Neural crest cell (in vitro differentiated cells): Measurements from ENCODE around the gene CHST11. TPM values are rescaled to one million over a fixed set of nuclear protein-coding genes. Genes with fewer than 3 reads are reported as not detected.

Experiments used
- DNase-seq: peaks from one replicate; pipeline ENCODE4 v3.0.0; 2021; ENCODE audit warnings: low read depth, mixed read lengths, low spot score
- H3K27ac Mint-ChIP-seq: one replicate; pipeline ENCODE4 v1.8.0; 2021; ENCODE audit warnings: mild to moderate bottlenecking, mixed read lengths; ENCODE audit not compliant: unreplicated experiment
- H3K27me3 Mint-ChIP-seq: 2 replicates; pipeline ENCODE4 v1.8.0; 2021; ENCODE audit warnings: low read depth, mild to moderate bottlenecking, mixed read lengths
- H3K36me3 Mint-ChIP-seq: 2 replicates; pipeline ENCODE4 v1.8.0; 2021; ENCODE audit warnings: low read depth, mild to moderate bottlenecking, mixed read lengths
- H3K4me1 Mint-ChIP-seq: 2 replicates; pipeline ENCODE4 v1.8.0; 2021; ENCODE audit warnings: mixed read lengths
- H3K4me3 Mint-ChIP-seq: one replicate; pipeline ENCODE4 v1.8.0; 2021; ENCODE audit warnings: mild to moderate bottlenecking, mixed read lengths
- H3K9me3 Mint-ChIP-seq: 2 replicates; pipeline ENCODE4 v1.8.0; 2021; ENCODE audit warnings: mixed read lengths
- total RNA-seq: library from RNA; stranded (reverse); gene quantifications from 2 replicates; pipeline ENCODE4 v1.2.1, GENCODE V29; 2021
- TF ChIP-seq, protein P1 (sequence below): fragments of 200-600 bp; sonication (generic); conservative IDR thresholded peaks from 2 replicates; pipeline ENCODE4 v1.5.0; 2021; ENCODE audit warnings: antibody characterized with exemption, mild to moderate bottlenecking

CHST11 gene
- total RNA-seq, 1 donor from 2014 or later = 10.0 TPM

DNA sequence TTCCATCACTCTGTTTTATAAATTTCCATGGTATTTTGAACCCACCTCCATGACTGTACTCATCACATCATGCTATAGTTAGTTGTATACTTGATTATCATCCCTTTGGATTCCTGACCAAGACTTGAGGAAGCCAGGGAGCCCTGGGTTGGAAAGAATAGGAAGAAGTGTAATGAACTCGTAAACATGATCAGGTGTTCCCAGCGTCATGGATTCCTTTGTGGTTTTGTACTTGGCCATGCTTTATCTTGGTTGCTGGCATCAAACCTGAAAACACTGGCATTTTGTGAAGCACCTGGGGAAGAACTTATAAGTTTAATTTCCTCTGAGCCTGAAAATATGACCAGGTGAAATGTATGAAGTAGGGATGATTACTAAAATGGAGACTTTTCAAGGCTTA lies 76.4 kb downstream of the CHST11 start:
- Mint-ChIP-seq H3K27me3 (no peaks in the 10 kb centered on the region), H3K9me3 (peaks cover 6% of the 10 kb centered on the region), H3K27ac (no peak overlapping the region), H3K4me3 (no peak overlapping the region), H3K36me3 (no peaks in the 10 kb centered on the region), H3K4me1 (peaks cover 8% of the 10 kb centered on the region)
- TF ChIP-seq, protein P1, sequence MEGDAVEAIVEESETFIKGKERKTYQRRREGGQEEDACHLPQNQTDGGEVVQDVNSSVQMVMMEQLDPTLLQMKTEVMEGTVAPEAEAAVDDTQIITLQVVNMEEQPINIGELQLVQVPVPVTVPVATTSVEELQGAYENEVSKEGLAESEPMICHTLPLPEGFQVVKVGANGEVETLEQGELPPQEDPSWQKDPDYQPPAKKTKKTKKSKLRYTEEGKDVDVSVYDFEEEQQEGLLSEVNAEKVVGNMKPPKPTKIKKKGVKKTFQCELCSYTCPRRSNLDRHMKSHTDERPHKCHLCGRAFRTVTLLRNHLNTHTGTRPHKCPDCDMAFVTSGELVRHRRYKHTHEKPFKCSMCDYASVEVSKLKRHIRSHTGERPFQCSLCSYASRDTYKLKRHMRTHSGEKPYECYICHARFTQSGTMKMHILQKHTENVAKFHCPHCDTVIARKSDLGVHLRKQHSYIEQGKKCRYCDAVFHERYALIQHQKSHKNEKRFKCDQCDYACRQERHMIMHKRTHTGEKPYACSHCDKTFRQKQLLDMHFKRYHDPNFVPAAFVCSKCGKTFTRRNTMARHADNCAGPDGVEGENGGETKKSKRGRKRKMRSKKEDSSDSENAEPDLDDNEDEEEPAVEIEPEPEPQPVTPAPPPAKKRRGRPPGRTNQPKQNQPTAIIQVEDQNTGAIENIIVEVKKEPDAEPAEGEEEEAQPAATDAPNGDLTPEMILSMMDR = no peak
- no peak for DNase-seq

DNA sequence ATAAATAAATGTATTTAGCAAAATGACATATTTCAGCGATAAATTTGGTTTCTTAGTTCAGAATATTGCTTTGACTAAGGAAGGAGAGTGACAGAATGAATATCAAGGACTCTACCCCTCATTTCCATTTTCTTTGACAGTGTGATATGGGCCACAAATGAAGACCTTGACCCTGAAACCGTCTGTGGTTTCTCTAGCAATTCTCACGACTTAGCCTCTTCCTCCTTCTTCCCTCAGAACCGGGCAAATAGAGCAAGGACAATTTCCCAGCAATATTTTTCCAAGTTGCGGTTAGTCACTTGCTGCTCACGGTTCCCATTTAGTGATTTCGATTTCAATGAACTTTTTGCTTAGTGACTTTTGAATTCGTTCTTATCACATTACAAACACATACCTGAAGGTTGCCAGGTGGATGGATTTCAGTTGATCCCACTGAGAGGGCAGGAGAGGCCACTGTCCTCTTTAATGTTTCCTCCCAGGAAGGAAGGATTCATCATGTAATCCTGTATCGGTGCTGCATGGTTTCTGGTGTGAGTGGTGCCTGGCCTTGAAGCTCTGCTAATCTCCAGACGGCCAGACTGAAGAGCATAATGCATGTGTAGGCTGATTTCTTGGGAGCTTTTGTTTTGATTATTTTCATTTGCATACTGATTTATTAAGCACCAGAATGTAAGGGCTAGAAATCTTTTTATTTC lies 77.6 kb downstream of the CHST11 start:
- H3K27ac Mint-ChIP-seq = no peak overlapping the region
- no peaks in the 10 kb centered on the region for H3K36me3 Mint-ChIP-seq

DNA sequence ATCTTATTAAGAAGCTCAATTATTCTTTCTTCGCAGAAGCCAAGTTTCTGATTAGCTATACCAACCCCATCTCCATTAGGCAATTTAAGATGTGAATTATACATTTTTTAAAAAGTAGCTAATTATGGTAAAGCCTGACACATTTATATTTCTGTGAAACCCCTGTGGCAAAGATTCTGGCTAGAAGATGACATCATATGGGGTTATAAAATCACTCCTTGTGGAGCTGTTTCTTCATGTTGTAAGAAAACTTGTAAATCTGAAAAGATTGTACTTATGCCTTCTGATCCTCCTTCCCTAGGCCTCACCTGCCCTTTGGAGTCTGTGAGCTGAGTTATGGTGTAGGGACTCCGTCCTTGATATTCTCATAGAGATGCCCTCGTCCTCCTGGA lies 78.1 kb downstream of the CHST11 start:
- Mint-ChIP-seq H3K27me3 (no peaks in the 10 kb centered on the region), H3K9me3 (peaks cover 3% of the 10 kb centered on the region), H3K36me3 (no peaks in the 10 kb centered on the region), H3K27ac (no peak overlapping the region), H3K4me1 (peaks cover 8% of the 10 kb centered on the region), H3K4me3 (no peak overlapping the region)
- DNase-seq = no peak
- TF ChIP-seq, protein P1 = no peak

More for the DNA sequence above, 77.6 kb downstream of the CHST11 start:
- Mint-ChIP-seq H3K4me1 (peaks cover 8% of the 10 kb centered on the region), H3K9me3 (peaks cover 6% of the 10 kb centered on the region), H3K4me3 (no peak overlapping the region), H3K27me3 (no peaks in the 10 kb centered on the region)
- TF ChIP-seq, protein P1 = no peak
- no peak for DNase-seq

DNA sequence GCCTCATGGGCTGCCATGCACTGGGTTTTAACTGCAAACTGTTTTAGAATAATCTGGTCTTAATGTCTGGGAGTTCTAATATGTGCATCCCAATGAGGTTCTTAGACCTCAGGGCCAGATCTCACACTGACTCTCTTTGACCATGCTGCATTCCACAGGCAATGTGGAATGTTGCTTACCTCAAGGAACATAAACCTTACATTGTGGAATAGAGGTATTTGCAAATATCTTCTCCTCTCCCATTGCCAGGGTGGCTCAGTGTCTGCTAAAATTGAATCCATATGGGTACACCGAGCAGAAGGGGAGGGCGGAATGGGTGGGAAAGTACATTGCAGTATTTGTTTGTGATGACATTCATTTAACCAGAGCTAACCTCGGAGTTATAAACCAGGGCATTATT lies 78.6 kb downstream of the CHST11 start:
- no peak overlapping the region for H3K4me3 Mint-ChIP-seq
- peaks cover 8% of the 10 kb centered on the region for H3K4me1 Mint-ChIP-seq
- TF ChIP-seq, protein P1 = no peak
- H3K9me3 Mint-ChIP-seq = peaks cover 3% of the 10 kb centered on the region
- H3K36me3 Mint-ChIP-seq = no peaks in the 10 kb centered on the region
- no peak overlapping the region for H3K27ac Mint-ChIP-seq
- H3K27me3 Mint-ChIP-seq = no peaks in the 10 kb centered on the region
- DNase-seq = no peak

DNA sequence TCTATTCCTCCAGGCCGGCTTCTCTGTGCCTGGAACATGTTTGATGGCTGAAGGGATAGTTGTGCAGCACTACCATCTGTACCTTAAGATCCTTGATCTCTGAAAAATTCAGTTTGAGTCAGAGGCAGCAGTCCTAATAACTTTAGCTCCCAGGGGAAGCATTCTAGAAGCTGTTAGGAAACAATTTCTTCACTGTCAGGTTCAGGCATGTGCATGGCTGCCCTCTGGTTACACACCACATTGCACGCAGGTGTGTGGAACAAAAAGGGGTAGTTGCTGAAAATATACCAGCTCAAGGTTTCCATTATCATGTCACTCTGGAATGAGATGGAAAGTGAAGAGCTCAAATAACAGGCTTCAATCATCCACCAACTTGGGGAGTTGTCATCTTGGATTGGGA lies 80.1 kb downstream of the CHST11 start:
- H3K27me3 Mint-ChIP-seq = no peaks in the 10 kb centered on the region
- no peak for DNase-seq
- peaks cover 21% of the 10 kb centered on the region for H3K4me1 Mint-ChIP-seq
- H3K36me3 Mint-ChIP-seq = no peaks in the 10 kb centered on the region
- H3K9me3 Mint-ChIP-seq = no peaks in the 10 kb centered on the region
- TF ChIP-seq, protein P1 = no peak
- no peak overlapping the region for H3K27ac Mint-ChIP-seq
- no peak overlapping the region for H3K4me3 Mint-ChIP-seq
